GM21529 (cell line): ENCODE results near the gene NES.

ENCODE experiments used
- ATAC-seq: cut with Tn5 transposase; IDR thresholded peaks from one replicate; pipeline ENCODE4 v1.9.1; 2021; ENCODE audit not compliant: unreplicated experiment

The NES gene

DNA sequence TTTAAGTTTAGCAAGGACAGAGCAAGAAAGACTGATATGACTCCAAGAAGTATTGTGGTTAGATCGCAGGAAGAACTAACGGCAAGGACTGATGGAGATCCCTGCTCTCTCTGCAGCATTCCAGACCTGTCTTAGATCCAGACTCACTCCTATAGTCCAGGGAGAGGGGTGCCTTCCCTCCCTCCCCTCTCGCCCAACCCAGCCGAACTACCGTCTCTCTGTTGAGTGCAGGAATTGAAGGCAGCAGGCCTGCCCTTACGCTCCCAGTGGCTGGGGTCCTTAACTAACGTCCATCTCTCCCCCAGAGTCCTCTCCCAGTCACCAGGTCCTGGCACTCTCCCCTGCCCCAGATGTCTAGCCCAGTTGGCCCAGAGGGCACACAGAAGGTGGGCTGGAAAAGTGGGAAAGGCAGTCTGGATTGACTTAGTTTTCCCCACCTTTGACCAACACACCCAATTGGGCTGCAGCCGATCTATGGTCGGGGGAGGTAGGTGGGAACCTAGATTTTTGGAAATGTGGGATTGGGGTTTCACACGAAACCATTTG, 27.0 kb upstream of the NES start:
- ATAC-seq = no peak

DNA sequence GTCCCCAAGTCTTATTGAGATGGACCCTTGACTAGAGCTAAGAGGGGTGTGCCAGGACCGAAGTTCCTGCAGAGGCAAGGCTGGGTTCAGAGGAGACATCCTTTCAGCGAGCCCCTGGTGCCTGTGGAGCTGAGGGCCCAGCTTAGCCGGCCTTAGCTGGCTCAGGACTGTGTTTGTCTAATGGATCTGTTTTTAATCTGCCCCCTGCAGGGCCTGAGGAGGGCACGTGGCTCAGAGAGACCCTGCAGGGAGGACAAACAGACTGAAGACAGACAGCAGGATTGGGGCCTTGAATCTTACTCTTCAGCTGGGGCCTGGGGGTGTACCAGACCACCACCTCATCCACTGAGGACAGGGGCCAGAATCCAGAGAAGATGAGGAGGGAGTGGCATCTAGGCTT, 26.5 kb upstream of the NES start:
- no peak for ATAC-seq

DNA sequence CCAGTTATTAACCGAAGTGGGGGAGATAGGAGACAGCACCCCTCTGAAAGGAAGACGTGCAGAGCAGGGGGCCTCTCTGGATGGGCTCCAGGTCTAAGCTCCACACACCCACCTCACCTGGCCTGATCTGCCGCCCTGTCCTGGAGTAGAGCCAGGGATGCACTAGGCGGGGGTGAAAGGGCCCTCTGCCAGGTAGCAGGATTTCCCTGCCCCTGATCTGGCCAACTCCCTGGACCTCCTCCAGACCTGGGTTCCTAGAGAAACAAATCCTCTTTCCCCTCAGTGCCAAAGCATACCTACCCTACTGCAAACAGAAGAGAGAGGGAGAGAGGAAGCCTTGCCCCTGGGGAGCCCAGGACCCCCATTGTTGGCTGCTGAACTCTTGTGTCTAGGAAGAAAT, 26.1 kb upstream of the NES start:
- ATAC-seq = no peak

DNA sequence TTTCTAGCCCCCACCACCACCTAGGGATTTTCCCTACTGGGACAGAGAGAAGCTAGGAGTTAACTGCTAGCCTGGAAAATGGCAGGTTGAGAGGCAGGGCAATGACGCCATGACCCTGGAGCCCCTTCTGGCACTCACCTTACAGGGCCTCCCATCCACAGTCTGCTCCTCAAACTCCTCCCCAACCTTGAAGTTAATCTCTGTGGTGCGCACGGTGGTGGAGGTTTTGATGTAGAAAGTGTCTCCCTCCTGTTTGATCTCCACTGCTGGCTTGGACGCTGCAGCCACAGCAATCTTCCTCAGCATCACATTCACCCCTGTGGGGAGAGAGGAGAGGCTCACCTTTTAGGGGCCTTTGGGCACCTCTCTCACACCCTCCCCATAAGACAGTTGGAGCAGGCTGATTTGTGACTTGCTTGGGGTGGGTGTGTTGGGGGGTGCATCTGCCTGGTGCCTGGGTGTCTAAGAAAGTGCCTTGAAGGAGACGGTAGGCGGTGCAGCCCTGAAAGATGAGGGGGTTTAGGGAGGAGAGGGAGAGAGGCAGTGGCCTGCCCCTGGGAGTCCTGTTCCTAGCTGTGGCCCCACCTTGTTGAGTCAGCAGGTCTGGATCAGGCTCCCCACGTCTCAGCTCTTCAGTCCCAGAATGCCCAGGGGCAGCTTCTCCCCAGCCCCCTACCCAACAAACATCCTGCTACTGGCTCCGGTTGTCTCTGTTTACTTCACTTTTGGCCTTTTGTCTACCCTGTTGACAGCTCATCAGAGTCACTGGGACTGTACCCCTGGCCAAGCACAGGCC, 23.7 kb upstream of the NES start:
- ATAC-seq = no peak

DNA sequence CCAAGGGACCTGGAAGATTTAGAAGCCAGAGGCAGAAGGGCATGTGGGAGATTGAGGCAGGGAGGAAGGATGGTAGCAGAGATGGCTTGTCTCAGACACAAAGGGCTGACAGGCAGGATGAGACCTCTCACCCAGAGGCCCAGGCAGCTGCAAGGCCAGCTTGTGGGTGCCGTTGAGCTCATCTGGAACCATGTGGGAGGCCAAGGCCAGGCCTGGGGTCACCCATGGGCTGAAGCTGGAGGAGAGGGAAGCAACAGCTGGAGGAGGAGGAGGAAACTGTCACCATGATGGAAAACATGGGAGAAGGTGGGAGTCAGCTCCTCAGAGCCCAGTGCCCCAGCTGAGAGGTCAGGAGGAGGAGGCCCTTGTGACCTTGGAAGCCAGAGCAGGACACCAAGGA, 21.8 kb upstream of the NES start:
- no peak for ATAC-seq

DNA sequence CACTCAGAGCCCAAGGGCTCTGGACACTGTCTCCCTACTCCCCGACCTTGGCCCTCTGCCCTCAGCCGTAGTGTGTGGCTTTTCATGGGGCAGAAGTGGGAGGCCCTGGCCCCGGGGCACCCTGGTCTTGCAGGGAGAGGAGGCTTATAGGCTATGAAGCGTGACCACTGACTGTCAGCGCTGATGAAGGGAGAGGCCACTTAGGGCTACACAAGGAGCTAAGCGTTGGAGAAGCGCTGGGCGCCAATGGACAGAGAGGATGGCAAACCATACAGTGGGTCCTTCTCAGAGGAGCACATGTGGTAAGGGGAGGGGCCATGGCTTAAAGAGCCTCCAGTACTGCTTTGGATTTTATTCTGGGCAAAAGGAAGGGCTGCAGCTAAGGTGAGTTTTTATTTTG, 20.3 kb upstream of the NES start:
- no peak for ATAC-seq

DNA sequence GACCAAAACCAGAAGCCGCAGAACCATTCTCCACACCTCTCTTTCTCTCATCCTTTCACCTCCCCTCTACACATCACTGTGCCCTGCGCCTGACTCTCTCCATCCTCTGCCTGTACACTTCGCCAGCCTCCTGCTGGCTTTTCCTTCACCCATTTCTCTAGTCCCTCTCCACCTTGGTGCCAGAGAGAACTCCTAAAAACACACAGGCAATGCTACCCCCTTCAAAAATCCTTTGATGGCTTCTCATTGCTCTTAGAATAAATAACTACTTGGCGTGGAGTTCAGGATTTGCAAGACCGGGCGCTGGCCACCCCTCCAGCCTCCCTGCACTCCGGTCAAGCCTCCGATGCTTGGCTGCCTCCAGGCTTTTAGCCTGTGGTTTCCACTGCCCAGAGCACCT, 19.5 kb upstream of the NES start:
- no peak for ATAC-seq

DNA sequence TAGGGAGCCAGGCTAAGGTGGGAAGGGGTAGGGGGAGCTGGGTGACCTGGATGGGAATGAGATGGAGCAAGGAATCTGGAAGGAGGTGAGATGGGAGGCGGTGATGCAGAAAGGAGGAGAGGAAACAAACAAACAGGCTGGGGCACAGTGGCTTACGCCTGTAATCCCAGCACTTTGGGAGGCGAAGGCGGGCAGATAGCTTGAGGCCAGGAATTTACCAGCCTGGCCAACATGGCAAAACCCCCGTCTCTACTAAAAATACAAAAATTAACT, 17.4 kb upstream of the NES start:
- no peak for ATAC-seq

DNA sequence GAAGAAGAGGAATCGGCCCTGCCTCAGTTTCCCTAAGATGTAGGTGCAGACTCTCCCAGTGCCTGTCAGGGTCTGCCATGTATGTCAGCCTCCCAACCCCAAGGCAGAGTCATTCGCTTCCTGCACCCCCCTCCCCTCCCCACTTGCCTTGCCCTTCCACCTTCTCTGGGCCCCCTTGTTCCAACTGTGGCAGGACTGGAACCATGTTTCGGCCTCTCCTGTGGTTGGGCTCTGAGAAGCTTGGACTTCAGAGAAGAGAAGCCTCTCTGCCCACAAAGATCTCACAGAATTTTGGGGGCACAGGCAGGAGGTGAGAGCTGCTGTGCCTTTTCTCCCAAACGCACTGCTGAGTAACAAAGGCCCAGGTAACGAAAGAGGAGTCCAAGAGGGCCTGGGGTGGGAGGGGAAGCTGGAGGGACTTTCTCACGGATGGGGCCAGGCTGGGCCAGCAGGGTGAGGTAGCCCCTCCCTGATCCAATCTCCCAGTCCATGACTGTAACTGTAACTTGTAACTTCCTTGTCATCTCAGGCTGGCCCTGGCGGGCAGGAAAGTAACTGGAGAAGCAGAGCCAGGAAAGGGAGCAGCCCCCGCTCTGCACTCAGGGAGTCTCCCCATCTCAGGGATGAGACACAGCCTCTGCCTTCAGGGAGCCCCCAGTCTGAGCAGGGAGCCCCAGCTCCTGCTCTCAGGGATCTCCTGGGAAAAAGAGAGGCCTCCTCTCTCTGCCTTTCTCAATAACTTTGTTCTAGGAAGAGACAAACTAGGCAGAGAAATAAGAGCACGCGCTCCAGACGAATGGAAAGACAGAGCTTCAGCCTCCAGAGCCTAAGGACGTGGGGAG, 16.9 kb upstream of the NES start:
- no peak for ATAC-seq

DNA sequence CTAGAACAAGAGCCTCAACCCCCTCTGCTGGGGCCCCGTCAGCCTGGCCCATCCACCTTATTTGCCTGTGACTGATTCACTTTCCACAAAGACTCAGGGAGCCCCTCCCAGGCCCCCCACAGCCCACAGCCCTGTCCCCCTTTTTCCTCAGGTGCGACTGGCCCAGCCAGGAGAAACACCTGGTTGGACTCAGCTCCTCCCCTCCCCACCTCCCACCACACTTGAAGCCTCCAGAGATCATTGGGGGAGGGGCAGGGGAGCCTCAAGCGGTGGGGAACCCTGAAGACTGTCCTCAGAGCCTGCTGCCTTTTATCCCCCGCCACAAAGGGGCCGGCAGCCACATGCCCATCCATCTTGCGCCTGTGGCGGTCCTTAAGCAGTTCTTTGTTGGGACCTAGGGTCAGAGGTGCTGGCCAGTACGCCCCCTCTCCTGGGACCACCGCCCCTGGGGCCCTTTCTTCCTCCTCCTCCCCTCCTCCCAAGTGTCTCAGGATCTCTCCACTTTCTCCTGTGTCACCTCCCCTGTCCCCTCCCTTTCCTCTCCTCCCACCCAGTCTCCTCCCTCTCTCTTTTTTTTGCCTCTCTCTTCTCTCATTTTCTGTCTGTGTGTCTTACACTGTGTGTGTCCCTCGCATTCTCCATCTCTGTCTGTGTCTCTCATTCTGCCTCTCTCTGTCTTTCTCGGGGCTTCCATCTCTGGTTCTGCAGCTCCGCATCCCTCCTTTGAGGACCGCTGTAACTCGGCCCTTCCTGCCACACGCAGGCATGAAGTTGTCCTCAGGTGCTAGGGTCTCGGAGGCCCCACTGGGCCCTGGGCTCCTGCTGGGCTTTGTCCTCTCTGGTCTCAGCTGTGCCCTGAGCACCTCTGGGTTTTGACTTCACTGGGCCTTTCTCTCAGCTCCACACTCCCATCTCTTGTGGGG, 16.0 kb upstream of the NES start:
- ATAC-seq = no peak

DNA sequence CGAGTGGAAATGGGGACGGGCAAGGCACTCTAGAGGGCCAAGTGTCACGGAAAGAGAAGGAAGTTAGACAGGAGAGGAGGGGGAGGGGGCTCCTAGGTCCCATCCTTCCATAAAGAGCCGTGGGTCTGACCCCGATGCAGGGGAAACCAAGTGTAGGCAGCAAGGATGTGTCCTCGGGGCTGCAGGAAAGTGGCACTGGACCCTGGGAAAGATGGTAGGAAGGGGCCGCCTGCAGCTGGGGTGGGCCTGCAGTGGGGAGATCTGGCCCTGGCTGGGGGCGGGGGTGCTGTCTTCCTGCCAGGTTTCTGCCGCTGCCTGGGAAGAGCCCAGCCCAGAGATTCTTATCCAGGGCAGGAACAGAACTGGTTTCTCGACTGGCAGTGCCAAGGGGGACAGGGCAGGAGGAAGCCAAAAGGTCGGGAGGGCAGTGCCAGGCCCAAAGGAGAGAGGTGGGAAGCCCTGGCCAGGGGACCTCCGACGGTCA, 15.3 kb upstream of the NES start:
- no peak for ATAC-seq

DNA sequence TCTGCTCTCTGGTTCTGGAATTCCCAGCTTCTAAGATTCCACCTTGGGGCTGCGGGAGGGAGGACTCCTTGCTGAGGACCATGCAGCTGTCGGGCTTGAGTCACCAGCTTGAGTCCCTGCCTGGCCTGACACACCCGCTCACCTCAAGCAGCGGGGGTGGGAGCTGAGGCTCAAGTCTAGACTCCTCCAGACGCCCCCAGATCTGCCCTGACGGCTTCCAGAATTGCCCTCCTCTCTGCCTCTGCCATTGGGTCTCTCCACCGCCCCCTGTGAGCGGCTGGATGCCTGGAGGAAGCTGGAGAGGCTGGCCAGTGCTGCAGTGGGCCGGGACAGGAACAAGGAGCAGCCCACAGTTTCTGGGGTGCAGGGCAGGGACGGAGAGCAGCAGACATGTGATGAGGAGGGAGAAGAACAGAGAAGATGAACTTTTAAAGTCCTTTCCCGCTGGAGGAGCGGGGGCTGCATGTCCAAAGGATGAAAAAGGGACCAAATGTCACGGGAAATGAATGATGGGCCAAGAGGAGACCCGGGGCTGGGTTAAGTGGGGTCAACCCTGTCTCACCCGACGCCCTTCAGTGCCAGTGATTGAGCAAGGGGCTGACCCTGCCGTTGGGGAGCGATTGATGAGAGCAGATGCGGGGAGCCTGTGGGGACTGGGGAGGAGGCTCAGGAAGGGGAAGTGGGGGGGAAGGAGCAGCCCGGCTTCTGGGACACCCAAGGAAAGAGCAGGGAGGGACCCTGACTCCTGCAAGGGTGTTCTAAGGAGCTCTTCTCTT, 14.6 kb upstream of the NES start:
- no peak for ATAC-seq

DNA sequence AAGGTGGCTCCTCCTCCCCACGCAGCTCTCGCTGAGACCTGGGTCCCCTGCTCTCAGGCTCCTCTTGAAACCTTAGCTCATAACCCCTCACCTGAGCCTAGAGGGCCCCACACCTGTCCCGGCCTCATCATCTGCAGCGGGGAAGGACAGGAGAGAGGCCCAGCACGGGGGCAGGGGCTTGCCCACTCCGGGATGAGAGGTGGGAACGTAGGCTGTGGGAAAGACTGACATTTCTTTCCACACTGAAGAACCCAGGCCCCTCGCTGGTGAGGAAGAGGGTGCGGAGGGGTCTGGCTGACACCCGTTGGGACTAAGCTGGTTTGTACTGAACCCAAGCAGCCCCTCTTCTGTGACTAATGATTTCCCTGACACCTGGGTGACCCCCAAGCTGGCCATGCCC, 14.0 kb upstream of the NES start:
- no peak for ATAC-seq

DNA sequence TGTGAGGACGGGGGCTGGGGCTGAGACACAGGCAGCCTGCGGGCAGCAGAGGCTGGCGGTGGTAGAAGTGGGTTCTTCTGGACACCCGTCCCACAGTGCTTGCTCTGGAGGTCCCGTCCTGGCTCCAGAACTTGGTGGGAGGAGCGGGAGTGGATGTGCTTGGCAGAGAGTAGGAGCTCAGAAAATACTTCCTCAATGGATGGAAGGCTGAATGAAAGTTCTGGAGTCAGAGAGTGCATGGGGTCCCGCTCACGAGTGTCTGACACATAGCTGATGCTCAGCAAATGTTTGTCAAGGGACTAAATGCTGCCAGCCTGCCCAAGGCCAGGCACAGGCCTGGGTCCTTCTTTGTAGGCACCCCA, 13.4 kb upstream of the NES start:
- no peak for ATAC-seq

DNA sequence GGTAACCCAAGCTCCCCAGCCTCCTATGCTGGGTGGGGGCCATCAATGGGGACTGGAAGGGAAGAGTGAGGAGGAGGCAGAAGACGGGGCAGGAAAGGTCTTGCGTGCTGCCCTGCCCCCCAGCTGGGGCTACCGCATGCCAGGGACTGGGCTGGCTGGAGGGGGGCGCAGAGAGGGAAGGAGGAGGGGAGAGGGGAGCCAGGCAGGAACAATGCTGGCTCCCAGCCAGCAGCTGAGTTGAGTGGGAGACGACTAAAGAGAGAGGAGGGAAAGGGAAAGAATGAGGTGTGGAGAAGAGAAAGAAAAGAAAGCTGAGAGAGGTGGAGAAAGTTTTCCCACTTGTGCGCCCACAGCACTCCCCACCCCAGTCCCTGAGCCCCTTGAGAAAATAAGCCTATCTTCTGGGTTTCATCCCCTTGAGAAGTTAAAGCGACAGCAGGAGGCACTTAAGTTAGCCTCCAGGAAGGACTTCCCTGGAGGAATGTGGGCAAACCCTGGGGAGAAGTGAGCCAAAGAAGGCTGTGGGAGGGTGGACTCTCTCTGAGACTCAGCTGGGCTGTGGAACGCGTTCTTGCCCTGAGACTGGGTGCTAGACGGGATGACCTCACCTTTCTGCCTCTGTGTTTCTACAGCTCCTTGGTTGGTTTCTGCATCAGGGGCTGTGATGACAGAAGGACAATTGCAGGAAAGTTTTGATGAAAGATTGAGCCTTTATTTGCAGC, 12.9 kb upstream of the NES start:
- no peak for ATAC-seq

DNA sequence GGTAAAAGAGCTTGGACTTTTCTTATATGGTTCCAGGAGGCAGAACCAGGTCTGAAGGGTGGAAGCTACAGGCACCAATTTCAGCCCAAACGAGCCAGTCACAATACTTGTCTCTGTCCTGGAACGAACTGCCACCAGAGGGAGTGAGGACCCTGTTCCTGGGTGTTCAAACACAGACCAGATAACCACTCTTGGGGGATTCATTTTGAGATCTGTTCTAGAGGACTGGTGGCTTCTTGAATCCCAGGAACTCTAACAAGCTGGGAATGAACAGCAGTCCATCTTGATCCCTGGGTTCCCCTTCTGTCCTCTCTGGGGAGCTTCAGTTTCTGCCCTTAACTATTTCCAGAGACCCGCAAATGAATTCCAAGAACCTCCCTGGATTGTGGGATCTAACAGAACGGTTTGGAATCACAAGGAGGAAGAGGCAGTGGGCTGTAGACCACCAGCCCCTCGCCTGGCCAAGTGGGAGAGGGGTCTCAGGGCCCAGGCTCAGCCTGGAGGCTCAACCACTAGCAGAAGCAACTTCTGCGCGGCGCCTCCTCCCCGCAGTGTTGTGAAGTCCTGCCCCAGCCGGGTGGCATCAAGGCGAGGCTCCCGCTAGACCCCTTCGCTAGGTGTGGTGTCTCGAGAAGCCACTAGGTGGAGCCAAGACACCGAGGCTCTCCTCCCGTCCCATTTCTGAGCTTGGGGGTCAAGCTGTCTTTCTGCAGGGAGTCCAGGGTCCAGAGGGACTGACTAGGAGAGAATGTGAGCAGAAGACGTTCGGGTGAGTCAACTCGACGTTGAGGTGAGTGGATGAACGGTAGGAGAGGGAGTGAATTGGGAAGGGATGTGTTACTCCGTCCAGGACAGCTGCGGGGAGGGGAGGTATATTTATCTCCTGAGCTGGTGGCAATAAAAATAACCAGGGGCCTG, 12.1 kb upstream of the NES start:
- ATAC-seq = peak; percentile 73

DNA sequence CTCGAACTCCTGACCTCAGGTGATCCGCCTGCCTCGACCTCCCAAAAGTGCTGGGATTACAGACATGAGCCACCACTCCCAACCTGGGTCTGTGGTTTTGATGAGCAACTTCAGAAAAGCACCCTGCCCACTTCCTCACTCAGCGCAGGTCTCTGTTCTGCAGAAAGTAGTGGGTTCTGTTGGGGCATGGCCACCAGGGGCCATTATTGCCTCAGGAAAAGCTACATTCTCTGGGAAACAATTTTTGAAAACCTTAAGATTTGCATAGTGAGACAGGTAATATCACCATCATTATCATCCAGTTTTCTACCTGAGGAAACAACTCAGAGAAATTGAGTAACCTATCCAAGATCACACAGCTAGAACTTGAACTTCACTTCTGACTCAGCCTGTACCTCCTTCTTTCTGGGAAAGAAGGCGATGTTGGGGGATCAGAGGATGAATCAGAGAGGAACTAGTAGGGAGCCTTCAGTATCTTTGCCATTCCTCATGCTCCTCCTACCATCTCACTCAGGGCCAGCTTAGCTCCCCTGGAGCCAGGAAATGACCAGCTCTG, 7.1 kb upstream of the NES start:
- no peak for ATAC-seq

DNA sequence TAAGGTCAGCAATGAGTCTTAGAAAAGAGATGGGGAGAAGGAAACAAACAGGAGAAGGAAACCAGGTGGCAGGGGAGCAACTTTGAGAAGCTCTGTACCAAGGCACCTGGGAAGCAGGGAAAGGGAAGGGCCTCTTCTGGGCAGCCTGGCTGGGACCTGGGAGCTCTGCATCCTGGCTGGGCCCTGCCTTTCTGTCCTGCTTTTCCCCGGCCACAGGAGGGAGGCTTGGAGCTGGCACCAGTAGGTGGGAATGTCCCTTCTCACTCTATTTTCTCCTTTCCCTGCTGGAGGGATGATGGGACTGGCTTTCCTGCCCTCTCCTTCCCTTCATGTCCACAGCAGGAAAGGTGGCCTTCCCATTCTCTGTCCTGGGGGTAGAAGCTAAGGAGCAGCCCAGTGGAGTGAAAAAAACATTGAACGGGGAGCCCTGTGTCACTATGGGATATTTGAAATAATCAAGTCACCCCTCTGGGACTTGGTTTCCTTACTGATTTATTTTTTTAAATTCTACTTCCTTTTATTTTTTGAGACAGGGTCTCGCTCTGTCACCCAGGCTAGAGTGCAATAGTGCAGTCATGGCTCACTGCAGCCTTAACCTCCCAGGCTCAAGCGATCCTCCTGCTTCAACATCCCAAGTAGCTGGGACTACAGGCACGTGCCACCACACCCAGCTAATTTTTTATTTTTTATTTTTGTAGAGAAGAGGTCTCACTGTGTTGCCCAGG, 5.1 kb upstream of the NES start:
- no peak for ATAC-seq
